HEK293T (cell line): ENCODE results near the gene PELI2.

Experiments used
- CTCF ChIA-PET: fragments of 350-600 bp; formaldehyde crosslinking; extraction: SDS; loops from one replicate; lab custom pipeline; 2021; ENCODE audit warnings: antibody characterized with exemption, inconsistent platforms; lab: Yijun Ruan, JAX
- POLR2A ChIA-PET: fragments of 350-600 bp; formaldehyde crosslinking; extraction: SDS; loops from one replicate; lab custom pipeline; 2020; ENCODE audit warnings: antibody characterized with exemption, inconsistent platforms; lab: Yijun Ruan, JAX
- DNase-seq: peaks from one replicate; pipeline ENCODE4 v3.0.0; 2012; ENCODE audit warnings: mixed read lengths; ENCODE audit errors: extremely low spot score
- ARNT ChIP-seq: fragments of 450-650 bp; IDR thresholded peaks from 2 replicates; pipeline ENCODE4 v1.6.1; 2017; ENCODE audit warnings: mild to moderate bottlenecking
- BHLHE40 ChIP-seq: fragments of 450-650 bp; IDR thresholded peaks from 2 replicates; pipeline ENCODE4 v1.6.1; 2016; ENCODE audit warnings: mild to moderate bottlenecking, moderate library complexity, borderline replicate concordance
- CTBP1 ChIP-seq: fragments of 450-650 bp; IDR thresholded peaks from 2 replicates; pipeline ENCODE4 v1.6.1; 2016; ENCODE audit warnings: borderline replicate concordance
- ELF4 ChIP-seq: fragments of 450-650 bp; IDR thresholded peaks from 2 replicates; pipeline ENCODE4 v1.6.1; 2017; ENCODE audit warnings: antibody characterized with exemption
- FOXA1 ChIP-seq: fragments of 450-650 bp; IDR thresholded peaks from 2 replicates; pipeline ENCODE4 v1.6.1; 2016; ENCODE audit warnings: mild to moderate bottlenecking
- FOXK2 ChIP-seq: fragments of 450-650 bp; IDR thresholded peaks from 2 replicates; pipeline ENCODE4 v1.6.1; 2016; ENCODE audit warnings: mild to moderate bottlenecking
- FOXM1 ChIP-seq: fragments of 450-650 bp; IDR thresholded peaks from 2 replicates; pipeline ENCODE4 v1.6.1; 2017; ENCODE audit warnings: mild to moderate bottlenecking, borderline replicate concordance
- HDGF ChIP-seq: fragments of 450-650 bp; IDR thresholded peaks from 2 replicates; pipeline ENCODE4 v1.6.1; 2017; ENCODE audit warnings: antibody characterized with exemption, borderline replicate concordance
- L3MBTL2 ChIP-seq: fragments of 450-650 bp; conservative IDR thresholded peaks from 2 replicates; pipeline ENCODE4 v1.6.1; 2016; ENCODE audit warnings: mild to moderate bottlenecking
- LEF1 ChIP-seq: fragments of 450-650 bp; IDR thresholded peaks from 2 replicates; pipeline ENCODE4 v1.6.1; 2017; ENCODE audit warnings: mild to moderate bottlenecking, borderline replicate concordance
- NFRKB ChIP-seq: fragments of 450-650 bp; IDR thresholded peaks from 2 replicates; pipeline ENCODE4 v1.6.1; 2016; ENCODE audit warnings: mild to moderate bottlenecking, moderate library complexity
- PKNOX1 ChIP-seq: fragments of 450-650 bp; IDR thresholded peaks from 2 replicates; pipeline ENCODE4 v1.6.1; 2016
- SP1 ChIP-seq: fragments of 450-650 bp; IDR thresholded peaks from 2 replicates; pipeline ENCODE4 v1.6.1; 2017
- SUZ12 ChIP-seq: fragments of 450-650 bp; IDR thresholded peaks from 2 replicates; pipeline ENCODE4 v1.6.1; 2016; ENCODE audit warnings: mild to moderate bottlenecking
- TARDBP ChIP-seq: fragments of 450-650 bp; IDR thresholded peaks from 2 replicates; pipeline ENCODE4 v1.6.1; 2016
- ZNF384 ChIP-seq: fragments of 450-650 bp; IDR thresholded peaks from 2 replicates; pipeline ENCODE4 v1.6.1; 2016

PELI2 gene

GRCh38 chr14:56107615-56108014, 10.6 kb upstream of the PELI2 start:
- ChIA-PET POLR2A (no interaction called here), CTCF (interaction anchor here (0.6 kb wide), 1 partner anchor 13 kb away, joined by 3 read pairs; no protein-coding TSS in a partner anchor)
- TF ChIP-seq ELF4 (no peak), HDGF (no peak), ZNF384 (no peak), TARDBP (no peak), NFRKB (no peak), BHLHE40 (no peak), ARNT (no peak), SUZ12 (no peak), FOXA1 (no peak), PKNOX1 (no peak), FOXK2 (no peak), LEF1 (no peak), CTBP1 (no peak), L3MBTL2 (no peak), SP1 (no peak), FOXM1 (no peak)
- no peak for DNase-seq

DNA sequence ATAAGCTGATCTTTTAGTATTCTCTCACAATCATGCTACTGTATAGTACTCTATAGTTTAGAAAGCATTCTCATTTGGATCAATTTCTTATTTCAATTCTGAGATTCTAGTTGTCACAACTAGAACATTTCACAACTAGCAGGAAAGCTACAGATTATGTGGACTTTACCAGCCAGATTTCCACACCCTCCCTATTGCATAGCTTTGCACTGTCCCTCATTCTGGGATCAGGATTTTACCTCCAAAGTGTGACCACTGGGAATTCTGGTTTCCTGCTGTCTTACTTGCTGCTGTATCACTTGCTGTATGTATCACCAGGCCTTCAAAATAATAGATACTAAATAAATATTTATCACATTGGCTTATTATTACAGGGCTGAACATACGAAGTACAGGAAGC, 10.2 kb upstream of the PELI2 start:
- TF ChIP-seq L3MBTL2 (no peak), PKNOX1 (no peak), BHLHE40 (no peak), ELF4 (no peak), LEF1 (no peak), FOXM1 (no peak), HDGF (no peak), FOXK2 (no peak), SP1 (no peak), NFRKB (no peak), FOXA1 (no peak), ARNT (no peak)
- no peak for DNase-seq
- CTCF ChIA-PET, result no interaction called here
- POLR2A ChIA-PET, result no interaction called here

GRCh38 chr14:56112781-56113180, 5.4 kb upstream of the PELI2 start:
- TF ChIP-seq FOXM1 (no peak), FOXA1 (no peak), PKNOX1 (no peak), HDGF (no peak), BHLHE40 (no peak), FOXK2 (no peak), ARNT (no peak), SP1 (no peak), ZNF384 (no peak), ELF4 (no peak), LEF1 (no peak), L3MBTL2 (no peak), SUZ12 (no peak), NFRKB (no peak), CTBP1 (no peak)
- DNase-seq, result no peak
- ChIA-PET CTCF (no interaction called here), POLR2A (no interaction called here)

DNA sequence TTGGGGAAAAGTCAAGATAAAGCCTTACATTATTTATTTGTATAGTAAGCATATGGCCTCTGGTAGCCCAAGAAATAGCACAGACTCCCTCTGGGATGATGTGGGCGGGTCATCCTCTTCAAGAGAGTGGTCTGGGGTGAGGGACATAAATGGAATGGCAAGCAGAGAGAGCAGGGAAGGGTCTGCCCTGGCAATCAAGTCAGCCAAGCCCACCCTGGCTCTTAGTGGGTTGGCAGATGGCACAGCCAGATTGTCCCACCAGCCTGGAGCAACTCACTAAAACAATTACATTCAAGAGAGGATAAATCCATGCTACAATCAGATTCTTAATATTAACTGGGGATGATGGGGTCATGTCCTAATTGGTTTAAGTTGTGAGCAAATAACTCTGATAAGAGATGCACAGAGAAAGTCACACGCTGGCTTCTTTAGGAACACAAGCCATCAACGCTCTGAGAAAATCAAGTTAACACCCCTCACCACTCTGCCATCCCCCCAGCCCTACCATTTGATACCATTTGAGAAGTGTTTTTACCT, 2.8 kb upstream of the PELI2 start:
- CTCF ChIA-PET, result interaction anchor here (0.7 kb wide), 1 partner anchor 225 kb away, joined by 3 read pairs; no protein-coding TSS in a partner anchor

DNA sequence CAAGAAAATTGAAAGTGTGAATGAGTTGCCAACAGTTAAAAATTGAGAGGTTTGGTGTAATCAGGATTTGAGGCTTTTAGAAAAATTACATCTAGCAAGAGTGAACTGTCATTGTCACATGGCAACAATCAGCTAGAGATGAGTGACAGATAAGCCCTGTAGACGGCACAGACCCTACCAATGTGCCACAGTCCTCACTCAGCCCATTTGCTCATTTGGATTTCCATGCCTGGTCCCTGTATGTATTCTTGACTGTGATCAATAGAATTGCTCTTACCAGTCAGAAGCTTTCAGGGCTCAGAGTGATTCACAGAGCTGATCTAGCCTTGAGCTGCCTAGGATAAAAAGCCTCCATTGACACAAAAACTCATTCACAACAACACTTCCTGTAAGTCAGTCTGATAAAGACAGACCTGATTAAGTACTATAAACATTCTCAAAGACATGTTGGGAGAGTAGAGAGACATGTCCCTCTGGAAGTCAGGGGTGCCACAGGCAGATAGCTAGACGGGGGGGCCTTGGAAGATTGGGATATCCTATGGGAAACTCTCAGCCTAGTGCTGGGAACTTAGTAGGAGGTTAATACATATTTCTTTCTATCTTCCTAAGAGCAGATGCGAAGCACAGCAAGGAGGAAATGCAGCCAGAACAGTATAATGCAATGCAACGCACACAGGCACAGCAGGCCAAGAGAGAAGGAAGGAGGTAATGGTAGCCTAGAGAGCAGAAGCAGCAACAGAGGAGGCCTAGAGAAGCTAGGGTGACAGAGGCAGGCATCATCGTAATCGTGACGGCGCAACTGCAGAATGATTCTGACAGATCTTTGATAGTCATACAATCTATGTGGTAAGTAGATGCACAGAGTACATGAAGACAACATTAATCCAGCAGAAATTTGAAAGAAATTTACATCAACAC, 2.0 kb upstream of the PELI2 start:
- TF ChIP-seq SP1 (no peak), PKNOX1 (no peak), HDGF (no peak), SUZ12 (no peak), ARNT (no peak), L3MBTL2 (no peak), FOXA1 (no peak), FOXK2 (no peak), ELF4 (no peak), ZNF384 (no peak), LEF1 (no peak)
- DNase-seq, result no peak
- POLR2A ChIA-PET, result no interaction called here
- CTCF ChIA-PET, result no interaction called here

More for the DNA sequence above, 2.8 kb upstream of the PELI2 start:
- POLR2A ChIA-PET, result no interaction called here
- DNase-seq, result no peak
- TF ChIP-seq FOXA1 (no peak), ZNF384 (no peak), BHLHE40 (no peak)
